ENCODE data around the gene AVEN.

DNA sequence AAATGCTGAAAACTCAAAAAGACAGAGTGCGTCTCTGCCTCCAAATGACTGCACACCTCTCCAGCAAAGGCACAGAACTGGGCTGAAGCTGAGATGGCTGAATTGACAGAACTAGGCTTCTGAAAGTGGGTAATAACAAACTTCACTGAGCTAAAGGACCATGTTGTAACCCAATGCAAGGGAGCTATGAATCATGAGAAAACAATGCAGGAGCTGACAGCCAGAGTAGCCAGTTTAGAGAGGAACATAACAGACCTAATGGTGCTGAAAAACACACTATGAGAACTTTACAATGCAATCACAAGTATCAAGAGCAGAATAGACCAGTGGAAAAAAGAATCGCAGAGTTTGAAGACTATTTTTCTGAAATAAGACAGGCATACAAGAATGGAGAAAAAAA lies 10.1 kb upstream of the AVEN start:
- TF ChIP-seq POLR2A (IDR thresholded peaks at IDR 0.05): no peak
- TF ChIP-seq, protein P1, sequence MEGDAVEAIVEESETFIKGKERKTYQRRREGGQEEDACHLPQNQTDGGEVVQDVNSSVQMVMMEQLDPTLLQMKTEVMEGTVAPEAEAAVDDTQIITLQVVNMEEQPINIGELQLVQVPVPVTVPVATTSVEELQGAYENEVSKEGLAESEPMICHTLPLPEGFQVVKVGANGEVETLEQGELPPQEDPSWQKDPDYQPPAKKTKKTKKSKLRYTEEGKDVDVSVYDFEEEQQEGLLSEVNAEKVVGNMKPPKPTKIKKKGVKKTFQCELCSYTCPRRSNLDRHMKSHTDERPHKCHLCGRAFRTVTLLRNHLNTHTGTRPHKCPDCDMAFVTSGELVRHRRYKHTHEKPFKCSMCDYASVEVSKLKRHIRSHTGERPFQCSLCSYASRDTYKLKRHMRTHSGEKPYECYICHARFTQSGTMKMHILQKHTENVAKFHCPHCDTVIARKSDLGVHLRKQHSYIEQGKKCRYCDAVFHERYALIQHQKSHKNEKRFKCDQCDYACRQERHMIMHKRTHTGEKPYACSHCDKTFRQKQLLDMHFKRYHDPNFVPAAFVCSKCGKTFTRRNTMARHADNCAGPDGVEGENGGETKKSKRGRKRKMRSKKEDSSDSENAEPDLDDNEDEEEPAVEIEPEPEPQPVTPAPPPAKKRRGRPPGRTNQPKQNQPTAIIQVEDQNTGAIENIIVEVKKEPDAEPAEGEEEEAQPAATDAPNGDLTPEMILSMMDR (IDR thresholded peaks at IDR 0.05): no peak
